Measurements from ENCODE around the gene TUBB6. TPM values are rescaled to one million over a fixed set of nuclear protein-coding genes. Genes with fewer than 3 reads are reported as not detected.

TUBB6 gene
- total and polyA plus RNA-seq, 2 of the 13 experiments (the other 11 are each of a cell fraction or from before 2014, with no cell fraction given), result 9.9 to 28.6 TPM

GRCh38 chr18:12291690-12292089 lies 16.4 kb upstream of the TUBB6 start (continued):
- TF ChIP-seq IRF2 (CRISPR knock-in tag; IDR thresholded peaks at IDR 0.05) (no peak), ZNF879 (CRISPR knock-in tag; IDR thresholded peaks at IDR 0.05) (no peak), ZFP41 (CRISPR knock-in tag; IDR thresholded peaks at IDR 0.05; ENCODE audit: borderline replicate concordance) (no peak), NCOR1 (IDR thresholded peaks at IDR 0.05; ENCODE audit: borderline replicate concordance, low read length) (no peak), ZNF557 (CRISPR knock-in tag; IDR thresholded peaks at IDR 0.05) (no peak)

- H3K9ac ChIP-seq (ENCODE audit: insufficient read depth, low read depth, low read length), result no peak overlapping the region
- FAIRE-seq (no peak), ATAC-seq (no peak), DNase-seq (ENCODE audit: low spot score) (no peak)
- no peaks in the 10 kb centered on the region for H3K36me3 ChIP-seq (replicated peaks in 1 of 2; ENCODE audit: control insufficient read depth in 1 of 2, insufficient read depth in 2 of 2, low read length in 2 of 2)
- ChIA-PET CTCF (ENCODE audit: low intra/inter-chr PET ratio, low total read pairs) (no interaction called here), POLR2A (no interaction called here)
- H3K4me1 ChIP-seq (ENCODE audit: insufficient read depth, low read length), result peaks cover 20% of the 10 kb centered on the region
- no peak overlapping the region for H3K4me2 ChIP-seq (ENCODE audit: low read depth, low read length)
- no TSS peak for BruUV-seq (replicated peaks)
- intact Hi-C loops (cut with micrococcal nuclease; ENCODE audit: unreplicated experiment) (no loop called here), in situ Hi-C loops (cut with HindIII; ENCODE audit: extremely low pct_ligation_motif_present, low pct_unique_long_range_greater_than_20kb) (no loop called here)
- no peak overlapping the region for H3K27ac ChIP-seq (ENCODE audit: extremely low read length, insufficient read depth, low read length)
- peaks cover 4 to 27% of the 10 kb centered on the region in 2 experiments; a peak in 4 of 5 replicates for H3K27me3 ChIP-seq (ENCODE audit: control insufficient read depth in 1 of 2, insufficient read depth in 2 of 2, low read length in 2 of 2)
- no peaks in the 10 kb centered on the region for H3K9me3 ChIP-seq (ENCODE audit: low read length)
- 1% methylated on average over 5 of the region's 11 CpGs for WGBS (ENCODE audit: low lambda C conversion rate)
- no peak overlapping the region for H3K4me3 ChIP-seq (replicated peaks in 1 of 3; ENCODE audit: insufficient read depth in 1 of 3, low read depth in 2 of 3, low read length in 3 of 3)
- H4K20me1 ChIP-seq (ENCODE audit: insufficient read depth, low read length), result no peaks in the 10 kb centered on the region
- no peak overlapping the region for H2AFZ ChIP-seq (ENCODE audit: low read length)
- no peaks in the 10 kb centered on the region for H3K79me2 ChIP-seq (ENCODE audit: insufficient read depth, low read length)
- no peak for TF ChIP-seq ZNF567 (CRISPR knock-in tag; IDR thresholded peaks at IDR 0.05; ENCODE audit: borderline replicate concordance)
- no peak for TF ChIP-seq RXRA (CRISPR knock-in tag; IDR thresholded peaks at IDR 0.05)
- no peak for TF ChIP-seq MLXIP (CRISPR knock-in tag; IDR thresholded peaks at IDR 0.05; ENCODE audit: borderline replicate concordance)
- no peak for TF ChIP-seq BRCA1 (CRISPR knock-in tag; IDR thresholded peaks at IDR 0.05)
- TF ChIP-seq ZNF562 (CRISPR knock-in tag; IDR thresholded peaks at IDR 0.05; ENCODE audit: borderline replicate concordance), result no peak
- no peak for TF ChIP-seq ZNF710 (CRISPR knock-in tag; IDR thresholded peaks at IDR 0.05; ENCODE audit: borderline replicate concordance)
- no peak for TF ChIP-seq ZFP1 (CRISPR knock-in tag; IDR thresholded peaks at IDR 0.05)
- no peak for TF ChIP-seq ZNF577 (CRISPR knock-in tag; IDR thresholded peaks at IDR 0.05; ENCODE audit: borderline replicate concordance, low read depth)
- no peak for TF ChIP-seq MXD4 (CRISPR knock-in tag; IDR thresholded peaks at IDR 0.05)
- TF ChIP-seq UBTF (CRISPR knock-in tag; IDR thresholded peaks at IDR 0.05), result no peak
- TF ChIP-seq ZBTB7A (CRISPR knock-in tag; IDR thresholded peaks at IDR 0.05), result no peak
- no peak for TF ChIP-seq ZNF740 (CRISPR knock-in tag; IDR thresholded peaks at IDR 0.05)
- no peak for TF ChIP-seq CBFB (CRISPR knock-in tag; IDR thresholded peaks at IDR 0.05)
These were observed 14.2 kb upstream of the TUBB6 start for GRCh38 chr18:12293831-12294230.

All from HepG2 (cell line).